ENCODE measurements around the gene KRTAP12-3.

GRCh38 chr21:44639331-44639655 lies 18.4 kb upstream of the KRTAP12-3 start:
- TF ChIP-seq EZH2phosphoT487 (IDR thresholded peaks at IDR 0.05; ENCODE audit: insufficient read depth, low read depth) (no peak), EZH2 (IDR thresholded peaks at IDR 0.05; ENCODE audit: insufficient read depth, poor library complexity, severe bottlenecking) (no peak)
